HG02610 (cell line): ENCODE data around the gene XYLT1.

Experiments used
- ATAC-seq: cut with Tn5 transposase; IDR thresholded peaks from one replicate; pipeline ENCODE4 v1.9.1; 2021; ENCODE audit warnings: mild to moderate bottlenecking, moderate library complexity; ENCODE audit not compliant: unreplicated experiment

XYLT1 gene

DNA sequence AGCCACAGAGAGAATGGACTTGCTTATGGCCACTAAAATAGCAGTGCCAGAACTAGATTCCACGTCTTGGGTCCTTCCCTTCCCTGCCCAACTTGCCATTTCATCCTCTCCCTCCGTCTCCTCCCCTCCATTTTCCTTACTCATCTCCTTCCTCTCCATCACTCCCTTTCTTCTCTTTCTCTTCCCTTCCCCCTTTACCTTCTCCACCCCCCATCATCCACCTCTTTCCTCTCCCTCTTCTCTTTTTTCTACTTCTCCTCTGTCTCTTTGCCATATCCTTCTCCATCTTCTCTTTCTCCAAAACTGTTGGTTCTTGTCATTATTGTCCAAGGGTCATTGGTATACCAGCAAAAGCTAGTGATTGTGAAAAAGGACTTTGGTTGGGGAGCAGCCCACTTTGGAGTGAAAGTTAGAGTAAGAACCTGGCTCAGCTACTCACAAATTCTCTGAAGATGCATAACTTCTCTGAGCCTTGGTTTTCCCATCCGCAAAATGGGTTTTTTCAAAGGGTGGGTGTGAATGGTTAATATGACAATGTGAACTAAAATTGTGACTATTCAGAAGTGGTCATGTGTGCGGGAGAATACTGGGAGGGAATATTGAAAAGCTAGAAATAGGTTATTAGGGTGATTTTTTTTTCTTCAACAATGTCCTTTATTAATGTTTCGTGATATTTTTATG is 393.8 kb downstream of the XYLT1 start:
- no peak for ATAC-seq

DNA sequence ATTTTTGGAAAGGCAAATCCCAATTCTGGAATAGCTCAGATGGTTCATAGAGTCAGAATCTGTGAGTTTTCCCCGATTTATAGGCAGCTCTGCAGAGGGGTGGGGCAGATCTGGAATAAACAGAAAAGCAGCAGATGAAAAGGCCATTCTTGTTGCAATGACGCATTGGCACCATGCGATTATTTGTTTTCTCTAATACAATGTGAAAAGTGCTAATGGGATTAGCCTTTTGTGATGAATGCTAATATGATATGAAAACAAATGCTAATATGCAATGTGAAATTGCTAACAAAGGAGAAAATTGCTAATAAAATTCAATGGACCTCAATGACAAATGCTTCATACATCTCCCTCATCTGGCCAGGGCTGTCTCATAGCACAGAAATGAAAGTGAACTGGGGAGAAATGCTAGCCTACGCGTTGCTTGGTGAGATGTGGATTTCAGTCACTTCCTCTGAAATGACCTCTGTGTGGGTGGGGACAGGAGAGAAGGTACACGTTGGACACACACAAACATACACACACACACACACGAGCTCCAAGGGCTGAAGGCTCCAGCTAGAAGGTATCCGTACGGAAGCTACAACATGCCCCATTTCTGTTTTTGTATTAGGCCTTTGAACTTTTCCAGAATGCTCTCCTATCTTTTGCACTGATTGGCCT is 394.5 kb downstream of the XYLT1 start:
- ATAC-seq, result no peak

DNA sequence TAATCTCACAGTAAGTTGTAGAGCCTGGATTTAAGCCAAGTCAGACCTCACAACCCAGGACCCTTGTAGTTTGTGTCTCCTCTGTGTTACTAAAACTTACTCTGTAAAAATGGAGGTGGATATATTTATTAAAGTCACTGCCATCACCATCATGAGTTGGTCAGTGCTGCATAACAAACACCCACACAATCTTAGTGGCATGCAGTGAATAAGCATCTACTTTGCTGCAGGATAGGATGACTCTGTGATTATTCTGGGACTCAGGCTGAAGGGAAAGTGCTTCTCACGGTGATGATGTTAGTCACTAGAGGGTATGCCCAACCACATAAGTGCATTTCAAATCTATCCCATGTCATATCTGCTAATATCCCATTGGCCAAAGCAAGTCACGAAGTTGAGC is 398.7 kb downstream of the XYLT1 start:
- no peak for ATAC-seq

DNA sequence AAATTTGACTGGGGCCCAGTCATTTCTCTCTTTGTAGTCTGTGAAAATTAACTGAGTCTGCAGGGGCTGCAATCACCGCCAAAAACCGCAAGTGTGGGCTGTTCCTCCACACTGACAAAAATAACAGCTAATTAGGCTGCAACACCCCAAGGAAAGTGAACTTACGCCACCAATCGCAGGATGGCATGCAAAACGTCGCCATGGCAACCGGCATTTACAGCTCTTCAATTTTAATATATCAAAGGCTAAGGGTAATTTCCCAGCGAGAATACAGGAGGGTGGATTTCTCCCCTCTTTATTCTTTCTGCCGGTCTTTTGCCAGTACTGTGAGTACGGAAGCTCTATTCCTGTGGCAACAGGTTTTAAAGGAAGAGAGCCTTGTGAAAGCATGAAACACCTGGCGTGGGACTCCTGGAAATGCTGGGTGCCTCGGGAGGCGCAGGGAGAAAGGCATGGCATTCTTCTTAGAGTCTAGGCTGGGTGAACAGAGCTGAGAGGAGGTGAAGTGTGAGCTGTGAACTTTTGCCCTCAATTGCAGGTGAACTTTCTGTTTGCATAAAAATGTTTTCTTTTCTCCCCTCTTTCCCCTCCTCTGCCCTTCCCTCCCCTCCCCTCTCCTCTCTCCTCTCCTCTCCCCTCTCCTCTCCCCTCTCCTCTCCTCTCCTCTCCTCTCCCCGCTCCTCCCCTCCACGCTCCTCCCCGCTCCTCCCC is 399.7 kb downstream of the XYLT1 start:
- peak; percentile 58 for ATAC-seq

DNA sequence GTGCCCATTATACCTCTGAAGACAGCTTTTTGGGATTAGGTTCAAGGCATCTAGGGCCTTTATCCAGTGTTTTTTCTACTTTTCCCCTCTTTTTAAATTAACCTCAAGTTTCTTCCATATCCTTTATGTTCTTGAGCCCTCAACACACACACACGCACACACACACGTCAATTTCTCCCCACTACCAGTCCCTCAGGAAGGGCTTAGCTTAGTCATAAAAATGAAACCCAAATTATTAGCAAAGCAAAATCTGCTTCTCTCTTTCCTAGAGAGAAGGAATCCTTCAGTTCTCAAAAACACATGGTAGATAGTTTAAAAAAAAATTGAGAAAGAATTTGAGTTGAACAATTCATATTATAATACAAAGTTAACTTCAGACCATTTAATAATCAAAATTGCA is 401.1 kb downstream of the XYLT1 start:
- no peak for ATAC-seq

DNA sequence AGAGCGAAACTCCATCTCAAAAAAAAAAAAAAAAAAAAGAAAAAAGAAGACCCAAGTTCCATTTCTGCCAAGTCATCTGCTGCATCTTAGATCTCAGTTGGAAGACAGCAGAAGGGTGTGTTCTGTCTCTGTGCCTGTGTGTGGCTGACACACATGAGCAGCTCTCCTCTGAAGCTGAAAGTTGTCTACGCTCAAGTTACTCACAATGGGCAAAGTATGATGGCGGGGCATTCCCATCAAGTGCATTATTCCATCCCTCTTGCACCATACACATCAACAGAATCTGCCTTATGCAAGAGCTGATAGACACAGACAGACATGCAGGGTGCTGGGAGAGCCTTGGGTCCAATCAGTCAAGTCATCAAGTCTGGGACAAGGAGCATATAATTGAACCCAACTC is 402.2 kb downstream of the XYLT1 start:
- peak; percentile 60 for ATAC-seq

DNA sequence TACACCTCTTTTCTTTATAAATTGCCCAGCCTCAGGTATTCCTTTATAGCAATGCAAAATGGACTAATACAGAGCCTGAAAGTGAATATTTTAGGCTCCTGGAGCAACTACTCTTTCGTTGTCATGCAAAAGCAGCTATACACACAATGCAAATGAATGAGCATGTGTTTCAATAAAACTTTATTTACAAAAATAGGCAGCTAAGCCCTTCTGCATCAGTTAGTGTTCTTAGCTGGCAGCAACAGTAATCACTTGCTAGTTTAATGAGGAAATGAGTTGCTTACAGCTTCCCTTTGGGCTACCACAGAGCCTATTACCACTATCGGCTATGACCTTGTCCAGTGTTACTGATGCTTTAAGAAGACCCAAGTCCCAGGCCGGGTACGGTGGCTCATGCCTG is 402.9 kb downstream of the XYLT1 start:
- ATAC-seq, result no peak

DNA sequence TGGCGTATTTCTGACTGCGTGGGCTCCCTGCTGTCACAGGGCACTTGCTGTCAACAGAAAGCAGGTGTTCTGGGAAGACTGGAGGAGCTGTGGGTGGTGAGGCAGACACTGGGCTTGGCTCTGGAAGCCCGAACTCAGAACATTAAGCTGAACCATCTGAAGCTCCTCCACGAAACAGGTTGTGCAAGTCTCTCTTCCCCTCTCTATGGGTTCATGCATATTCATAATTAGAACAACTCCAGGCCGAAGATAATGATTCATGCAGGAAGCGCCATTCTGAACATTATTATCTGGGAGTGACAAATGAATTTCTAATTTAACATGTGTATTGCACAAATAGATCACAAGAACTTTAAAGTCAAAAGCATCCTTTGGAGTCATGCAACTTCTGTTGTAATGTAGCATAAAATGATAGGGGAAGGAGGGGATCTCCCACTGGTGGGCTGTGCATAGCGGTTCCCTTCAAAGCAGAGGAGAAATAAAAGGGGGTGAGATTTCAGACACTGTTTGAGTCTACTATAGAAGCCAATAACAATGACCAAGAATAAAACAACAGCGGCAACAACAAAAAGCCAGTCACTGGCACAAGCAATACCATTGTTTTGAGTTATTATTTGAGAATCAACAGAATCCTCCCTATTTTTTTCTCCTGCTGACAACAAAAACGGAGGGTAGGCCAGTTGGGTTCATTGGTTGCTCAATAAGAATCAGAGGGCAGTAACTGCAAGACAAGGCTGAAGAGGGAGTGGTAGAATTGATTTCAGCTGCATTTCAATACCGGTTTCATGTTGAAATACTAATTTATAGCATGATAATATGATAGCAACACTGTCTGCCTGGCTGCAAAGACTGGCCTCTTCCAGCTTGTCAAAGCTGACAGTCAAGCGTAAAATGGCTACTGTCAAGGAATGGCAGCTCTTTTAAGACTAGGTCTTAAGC is 407.3 kb downstream of the XYLT1 start:
- ATAC-seq, result no peak

DNA sequence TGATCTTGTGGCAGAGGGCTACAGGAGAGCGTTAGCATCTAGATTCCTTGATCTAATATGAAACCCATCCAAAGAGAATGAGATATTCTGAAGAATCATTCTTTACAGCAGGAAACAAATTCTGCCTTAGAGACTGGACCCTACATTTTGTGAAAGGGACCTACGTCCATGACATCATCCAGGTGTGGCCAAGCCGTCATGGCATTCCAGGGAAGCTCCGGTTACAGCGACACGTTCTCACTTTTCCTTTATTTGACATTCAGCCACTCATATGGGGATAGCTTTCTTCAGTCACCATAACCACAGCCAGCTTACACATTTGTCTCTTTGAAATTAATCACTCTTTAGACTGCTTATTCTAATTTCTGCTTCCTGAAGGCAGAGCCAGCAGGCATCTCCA is 408.1 kb downstream of the XYLT1 start:
- no peak for ATAC-seq

DNA sequence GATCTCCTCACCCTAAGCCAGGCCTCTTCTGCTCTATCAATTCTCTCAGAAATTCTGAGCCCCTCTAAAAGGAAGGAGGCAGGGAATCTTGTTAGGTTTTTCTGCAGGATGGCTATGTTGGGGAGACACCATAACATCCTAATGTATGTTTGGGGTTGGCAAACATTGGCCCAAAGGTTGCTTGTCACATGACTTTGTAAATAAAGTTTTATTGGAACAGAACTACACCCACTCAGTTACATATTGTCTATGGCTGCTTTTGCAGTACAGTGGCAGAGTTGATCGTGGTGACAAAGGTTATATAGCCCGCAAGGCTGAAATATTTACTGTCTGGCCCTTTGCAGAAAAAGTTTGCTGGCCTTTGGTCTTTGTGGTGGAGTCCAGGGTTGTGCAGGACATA is 409.4 kb downstream of the XYLT1 start:
- no peak for ATAC-seq

DNA sequence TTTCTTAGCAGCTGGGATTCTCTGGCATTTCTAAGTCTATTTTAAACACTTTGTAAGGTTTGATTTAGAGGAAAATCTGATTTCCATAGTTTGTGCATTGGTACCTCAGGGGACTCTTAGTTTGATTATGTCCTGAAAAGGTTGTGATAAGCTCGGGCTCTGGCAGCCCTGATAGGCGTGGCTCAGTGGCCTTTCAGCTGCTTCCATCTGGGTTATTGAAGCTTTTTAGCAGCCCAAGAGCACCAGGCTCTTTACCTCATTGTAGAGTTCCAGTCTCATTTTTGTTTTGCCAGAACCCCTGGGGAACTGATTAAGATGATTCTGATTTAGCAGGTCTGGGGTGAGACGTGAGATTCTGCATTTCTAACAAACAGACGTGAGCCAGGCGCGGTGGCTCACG is 412.3 kb downstream of the XYLT1 start:
- no peak for ATAC-seq

DNA sequence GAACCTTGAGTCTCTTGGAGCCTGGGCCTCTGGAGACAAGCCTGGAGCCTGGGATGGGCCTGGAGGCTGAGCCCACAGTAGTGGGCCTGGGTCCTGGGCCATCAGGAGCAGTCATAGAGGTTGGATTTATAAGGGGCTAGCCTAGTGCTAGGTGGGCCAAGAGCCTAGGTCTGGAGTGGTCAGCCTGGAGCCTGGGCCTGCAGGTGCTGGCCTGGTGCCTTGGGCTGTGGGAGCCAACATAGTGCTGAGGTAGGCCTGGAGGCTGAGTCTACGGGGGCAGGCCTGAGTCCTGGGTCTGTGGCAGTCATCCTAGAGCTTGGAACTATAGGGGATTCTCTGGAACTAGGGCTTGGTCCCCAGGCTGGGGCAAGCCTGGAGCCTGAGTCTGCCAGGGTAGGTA is 414.1 kb downstream of the XYLT1 start:
- no peak for ATAC-seq

DNA sequence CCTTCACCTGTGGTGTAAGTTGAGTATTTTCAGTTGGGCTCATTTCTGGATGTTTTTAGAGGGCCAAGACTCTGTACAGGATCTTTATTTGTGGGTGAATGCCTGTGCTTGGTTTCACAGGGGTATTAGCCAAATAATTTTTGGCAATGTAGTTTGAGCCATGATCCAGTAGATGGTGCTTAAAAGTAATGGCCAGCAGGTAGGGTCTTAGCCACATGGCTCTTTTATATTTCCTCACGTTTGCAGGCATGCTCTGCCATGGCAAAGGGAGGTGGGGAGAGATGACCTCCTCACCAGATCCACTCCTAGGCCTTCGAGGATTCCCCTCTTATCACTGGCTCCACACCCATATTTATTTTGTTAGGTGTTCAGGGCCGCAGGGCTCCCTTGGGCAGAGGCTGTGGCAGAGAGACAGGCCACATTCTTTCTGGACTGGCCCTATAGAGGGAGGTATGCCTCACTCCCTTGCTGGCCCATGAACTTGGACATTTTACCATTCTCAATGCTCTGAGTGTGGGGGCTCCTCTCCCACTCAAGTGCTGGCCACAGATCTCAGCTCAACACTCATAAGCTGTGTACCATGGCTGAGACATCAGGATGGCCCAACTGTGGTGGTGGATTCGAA is 417.1 kb downstream of the XYLT1 start:
- no peak for ATAC-seq
